ENCODE results near the gene CCSER1.

The CCSER1 gene

DNA sequence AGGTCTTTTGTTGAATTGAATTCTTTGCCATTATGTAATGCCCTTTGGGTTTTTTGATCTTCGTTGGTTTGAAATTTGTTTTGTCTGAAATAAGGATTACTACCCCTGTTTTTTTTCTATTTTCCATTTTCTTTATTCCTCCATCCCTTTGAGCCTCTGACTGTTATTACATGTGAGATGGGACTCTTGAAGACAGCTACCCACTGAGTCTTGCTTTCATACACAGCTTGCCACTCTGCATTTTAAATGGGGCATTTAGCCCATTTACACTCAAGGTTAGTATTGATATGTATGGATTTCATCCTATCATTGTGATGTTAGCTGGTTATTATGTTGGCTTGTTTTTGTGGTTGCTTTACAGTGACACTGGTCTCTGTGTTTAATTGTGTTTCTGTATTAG lies 1440.4 kb downstream of the CCSER1 start:
- Histone ChIP-seq H4K20me1 (ENCODE audit: insufficient read depth, low read length, poor library complexity, severe bottlenecking) (no peaks in the 10 kb centered on the region), H3K4me1 (ENCODE audit: insufficient read depth, low read length, poor library complexity, severe bottlenecking) (no peaks in the 10 kb centered on the region), H3K9ac (ENCODE audit: low read depth, low read length, poor library complexity, severe bottlenecking) (no peak overlapping the region), H3K36me3 (ENCODE audit: insufficient read depth, low read length) (no peaks in the 10 kb centered on the region), H3K79me2 (ENCODE audit: insufficient read depth, low read length) (no peaks in the 10 kb centered on the region), H2AFZ (ENCODE audit: low read length) (no peak overlapping the region), H3K4me3 (ENCODE audit: low read length, poor library complexity, severe bottlenecking) (no peak overlapping the region), H3K9me2 (replicated peaks; ENCODE audit: low read depth, low read length) (no peaks in the 10 kb centered on the region), H3K9me3 (ENCODE audit: insufficient read depth, low read depth, low read length) (no peaks in the 10 kb centered on the region; the same call in 1 of the 2 replicates), H3K27me3 (ENCODE audit: insufficient read depth, low read length, poor library complexity, severe bottlenecking) (no peaks in the 10 kb centered on the region), H3F3A (ENCODE audit: low read depth) (no peaks in the 10 kb centered on the region), H3K4me2 (ENCODE audit: low read depth, low read length, poor library complexity, severe bottlenecking) (no peak overlapping the region)
- no peak for TF ChIP-seq EZH2phosphoT487 (IDR thresholded peaks at IDR 0.05; ENCODE audit: borderline replicate concordance)
- TF ChIP-seq, protein P1, sequence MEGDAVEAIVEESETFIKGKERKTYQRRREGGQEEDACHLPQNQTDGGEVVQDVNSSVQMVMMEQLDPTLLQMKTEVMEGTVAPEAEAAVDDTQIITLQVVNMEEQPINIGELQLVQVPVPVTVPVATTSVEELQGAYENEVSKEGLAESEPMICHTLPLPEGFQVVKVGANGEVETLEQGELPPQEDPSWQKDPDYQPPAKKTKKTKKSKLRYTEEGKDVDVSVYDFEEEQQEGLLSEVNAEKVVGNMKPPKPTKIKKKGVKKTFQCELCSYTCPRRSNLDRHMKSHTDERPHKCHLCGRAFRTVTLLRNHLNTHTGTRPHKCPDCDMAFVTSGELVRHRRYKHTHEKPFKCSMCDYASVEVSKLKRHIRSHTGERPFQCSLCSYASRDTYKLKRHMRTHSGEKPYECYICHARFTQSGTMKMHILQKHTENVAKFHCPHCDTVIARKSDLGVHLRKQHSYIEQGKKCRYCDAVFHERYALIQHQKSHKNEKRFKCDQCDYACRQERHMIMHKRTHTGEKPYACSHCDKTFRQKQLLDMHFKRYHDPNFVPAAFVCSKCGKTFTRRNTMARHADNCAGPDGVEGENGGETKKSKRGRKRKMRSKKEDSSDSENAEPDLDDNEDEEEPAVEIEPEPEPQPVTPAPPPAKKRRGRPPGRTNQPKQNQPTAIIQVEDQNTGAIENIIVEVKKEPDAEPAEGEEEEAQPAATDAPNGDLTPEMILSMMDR (conservative IDR thresholded peaks at IDR 0.05; ENCODE audit: low read length): no peak

DNA sequence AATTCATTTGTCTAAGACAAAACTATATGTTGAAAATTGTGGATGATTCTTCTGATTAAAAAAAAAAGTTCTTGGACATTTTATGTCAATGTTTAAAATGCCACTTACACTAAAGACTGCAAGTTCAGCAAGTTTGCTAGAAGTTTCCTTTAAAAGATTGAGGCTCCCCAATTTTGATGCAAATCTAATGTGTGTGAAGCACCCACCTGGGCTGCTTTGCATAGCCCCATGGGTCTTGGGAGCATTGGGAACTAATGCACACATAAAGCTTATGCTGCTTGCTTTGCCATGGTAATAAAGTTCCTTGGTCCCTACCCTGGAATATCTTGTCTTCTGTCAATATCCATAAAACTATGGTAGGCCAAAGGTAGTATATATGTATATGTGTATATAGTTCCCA lies 1450.7 kb downstream of the CCSER1 start:
- H2AFZ ChIP-seq (ENCODE audit: low read length): no peak overlapping the region
- H3K27me3 ChIP-seq (ENCODE audit: insufficient read depth, low read length, poor library complexity, severe bottlenecking): no peaks in the 10 kb centered on the region
- no peaks in the 10 kb centered on the region for H3K9me3 ChIP-seq (ENCODE audit: insufficient read depth, low read depth, low read length)
- H3K9me2 ChIP-seq (replicated peaks; ENCODE audit: low read depth, low read length): no peaks in the 10 kb centered on the region
- no peak for TF ChIP-seq EZH2phosphoT487 (IDR thresholded peaks at IDR 0.05; ENCODE audit: borderline replicate concordance)
- TF ChIP-seq, protein P1 (conservative IDR thresholded peaks at IDR 0.05; ENCODE audit: low read length): no peak
- H3K4me2 ChIP-seq (ENCODE audit: low read depth, low read length, poor library complexity, severe bottlenecking): no peak overlapping the region
- no peaks in the 10 kb centered on the region for H3K36me3 ChIP-seq (ENCODE audit: insufficient read depth, low read length)
- no peaks in the 10 kb centered on the region for H4K20me1 ChIP-seq (ENCODE audit: insufficient read depth, low read length, poor library complexity, severe bottlenecking)
- no peaks in the 10 kb centered on the region for H3K4me1 ChIP-seq (ENCODE audit: insufficient read depth, low read length, poor library complexity, severe bottlenecking)
- H3K9ac ChIP-seq (ENCODE audit: low read depth, low read length, poor library complexity, severe bottlenecking): no peak overlapping the region
- no peaks in the 10 kb centered on the region for H3F3A ChIP-seq (ENCODE audit: low read depth)
- no peaks in the 10 kb centered on the region for H3K79me2 ChIP-seq (ENCODE audit: insufficient read depth, low read length)
- no peak overlapping the region for H3K4me3 ChIP-seq (ENCODE audit: low read length, poor library complexity, severe bottlenecking)

DNA sequence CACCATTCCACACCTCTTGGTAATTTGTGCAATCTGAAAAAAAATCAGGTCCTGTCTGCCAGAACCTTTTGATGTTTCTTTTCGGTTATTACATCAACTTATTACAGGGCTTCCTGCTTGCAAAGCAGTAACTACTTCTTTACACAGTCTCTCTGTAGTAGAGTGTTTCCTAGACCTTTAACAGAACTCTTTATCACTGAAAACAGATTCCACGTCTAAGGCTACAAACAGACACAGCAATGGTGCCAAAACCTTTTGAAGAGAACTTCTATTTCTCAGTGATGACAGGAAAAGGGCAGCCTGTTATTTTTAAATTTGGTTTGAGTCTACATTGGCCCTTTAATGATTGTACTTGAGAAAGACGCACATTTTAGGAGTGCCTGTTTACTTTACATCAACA lies 1463.1 kb downstream of the CCSER1 start:
- no peak overlapping the region for H2AFZ ChIP-seq (ENCODE audit: low read length)

More for the DNA sequence above, 1463.1 kb downstream of the CCSER1 start:
- Histone ChIP-seq H3F3A (ENCODE audit: low read depth) (no peaks in the 10 kb centered on the region), H3K27me3 (ENCODE audit: insufficient read depth, low read length, poor library complexity, severe bottlenecking) (no peaks in the 10 kb centered on the region), H3K4me2 (ENCODE audit: low read depth, low read length, poor library complexity, severe bottlenecking) (no peak overlapping the region), H3K36me3 (ENCODE audit: insufficient read depth, low read length) (no peaks in the 10 kb centered on the region), H3K79me2 (ENCODE audit: insufficient read depth, low read length) (no peaks in the 10 kb centered on the region), H3K4me3 (ENCODE audit: low read length, poor library complexity, severe bottlenecking) (no peak overlapping the region), H3K4me1 (ENCODE audit: insufficient read depth, low read length, poor library complexity, severe bottlenecking) (no peaks in the 10 kb centered on the region), H3K9me3 (ENCODE audit: insufficient read depth, low read depth, low read length) (no peaks in the 10 kb centered on the region), H3K9me2 (replicated peaks; ENCODE audit: low read depth, low read length) (no peaks in the 10 kb centered on the region), H3K9ac (ENCODE audit: low read depth, low read length, poor library complexity, severe bottlenecking) (no peak overlapping the region), H4K20me1 (ENCODE audit: insufficient read depth, low read length, poor library complexity, severe bottlenecking) (no peaks in the 10 kb centered on the region)
- TF ChIP-seq, protein P1 (conservative IDR thresholded peaks at IDR 0.05; ENCODE audit: low read length): no peak
- TF ChIP-seq EZH2phosphoT487 (IDR thresholded peaks at IDR 0.05; ENCODE audit: borderline replicate concordance): no peak

Data from Loucy (cell line).